Lower leg skin (tissue), 3 donors: ENCODE results near the gene SAV1.

ENCODE experiments used
- CTCF ChIP-seq, 3 donors: fragments of 450-650 bp; IDR thresholded peaks; one replicate each; pipeline ENCODE4 v1.5.1; 2016; ENCODE audit warnings: antibody characterized with exemption in 3 of 3, mild to moderate bottlenecking in 3 of 3, moderate library complexity in 2 of 3
- POLR2A ChIP-seq, 2 donors: fragments of 450-650 bp; IDR thresholded peaks; one replicate each; pipeline ENCODE4 v1.6.1; 2016 to 2017; ENCODE audit warnings: antibody characterized with exemption in 2 of 2, mild to moderate bottlenecking in 1 of 2, moderate library complexity in 1 of 2

GRCh38 chr14:50647753-50648152 is 20.4 kb downstream of the SAV1 start:
- TF ChIP-seq POLR2A (IDR thresholded peaks at IDR 0.05) = no peak
- no peak for TF ChIP-seq CTCF (IDR thresholded peaks at IDR 0.05)
